HepG2 (cell line): ENCODE measurements around the gene CAGE1. TPM values are rescaled to one million over a fixed set of nuclear protein-coding genes. Genes with fewer than 3 reads are reported as not detected.

Experiments
- ARNT2 ChIP-seq: sonication (generic); formaldehyde crosslinking; IDR thresholded peaks from 2 replicates; pipeline ENCODE4 v1.8.0; 2022; ENCODE audit warnings: mild to moderate bottlenecking, low read depth, missing genetic modification reagents, moderate library complexity
- EEA1 ChIP-seq: sonication (generic); formaldehyde crosslinking; IDR thresholded peaks from 2 replicates; pipeline ENCODE4 v1.5.1; 2020; ENCODE audit warnings: mild to moderate bottlenecking, missing genetic modification reagents, borderline replicate concordance
- FOXP4 ChIP-seq: sonication (generic); formaldehyde crosslinking; IDR thresholded peaks from 2 replicates; pipeline ENCODE4 v1.4.0; 2020; ENCODE audit warnings: missing genetic modification reagents
- HBP1 ChIP-seq: IDR thresholded peaks from 2 replicates; pipeline ENCODE4 v1.6.1; 2016; ENCODE audit warnings: low read depth, control low read depth
- MEIS1 ChIP-seq: sonication (generic); formaldehyde crosslinking; IDR thresholded peaks from 2 replicates; pipeline ENCODE4 v1.9.0; 2021; ENCODE audit warnings: mild to moderate bottlenecking, missing genetic modification reagents, moderate library complexity, borderline replicate concordance
- NKX3-1 ChIP-seq: sonication (generic); formaldehyde crosslinking; IDR thresholded peaks from 2 replicates; pipeline ENCODE4 v1.5.0; 2020; ENCODE audit warnings: missing genetic modification reagents
- SIN3B ChIP-seq: fragments of 150-350 bp; IDR thresholded peaks from 2 replicates; pipeline ENCODE4 v1.6.1; 2014; ENCODE audit warnings: low read length
- SP5 ChIP-seq: IDR thresholded peaks from 2 replicates; pipeline ENCODE4 v1.6.1; 2016; ENCODE audit warnings: low read depth, borderline replicate concordance
- ZIK1 ChIP-seq: sonication (generic); formaldehyde crosslinking; IDR thresholded peaks from 2 replicates; pipeline ENCODE4 v1.5.0; 2020; ENCODE audit warnings: mild to moderate bottlenecking, low read depth, missing genetic modification reagents, borderline replicate concordance
- ZNF3 ChIP-seq: IDR thresholded peaks from 2 replicates; pipeline ENCODE4 v1.7.0; 2017; ENCODE audit warnings: inconsistent platforms
- ZNF7 ChIP-seq: IDR thresholded peaks from 2 replicates; pipeline ENCODE4 v1.6.1; 2016; ENCODE audit warnings: missing biosample characterization, missing genetic modification reagents
- polyA plus RNA-seq, 8 experiments: library from polyadenylated mRNA; depleted of rRNA in 3 of 8; stranded (reverse) in 7 of 8; unstranded in 1 of 8; fragments of >200 nt; fragmentation: Illumina TruSeq in 4 of 8; extraction: Trizol in 4 of 8; gene quantifications; 2 replicates each; pipeline versions ENCODE4 v1.2.1 to v1.2.3, GENCODE V29; 2011 to 2016; ENCODE audit warnings: low read depth in 4 of 8, missing spikeins in 1 of 8, mixed read lengths in 1 of 8; ENCODE audit not compliant: insufficient read depth in 1 of 8
- total RNA-seq, 5 experiments: library from RNA; depleted of rRNA; stranded (reverse); fragments of >200 nt; fragmentation: Illumina TruSeq; extraction: Trizol; gene quantifications; 2 replicates each; pipeline ENCODE4 v1.2.3, GENCODE V29; 2016; ENCODE audit warnings: low read depth in 1 of 5
- TF ChIP-seq, protein P1 (sequence below): sonication (generic); formaldehyde crosslinking; IDR thresholded peaks from 2 replicates; pipeline ENCODE4 v1.4.0; 2020; ENCODE audit warnings: mild to moderate bottlenecking, missing genetic modification reagents
- TF ChIP-seq, protein P2 (sequence below): sonication (generic); formaldehyde crosslinking; IDR thresholded peaks from 2 replicates; pipeline ENCODE4 v1.5.0; 2020; ENCODE audit warnings: missing genetic modification reagents
- TF ChIP-seq, protein P3 (sequence below): sonication (generic); formaldehyde crosslinking; IDR thresholded peaks from 2 replicates; pipeline ENCODE4 v1.4.0; 2020; ENCODE audit warnings: missing genetic modification reagents

CAGE1 gene
- total and polyA plus RNA-seq, 2 of the 13 experiments (the other 11 are each of a cell fraction or from before 2014, with no cell fraction given), result 0.03 to 0.15 TPM

DNA sequence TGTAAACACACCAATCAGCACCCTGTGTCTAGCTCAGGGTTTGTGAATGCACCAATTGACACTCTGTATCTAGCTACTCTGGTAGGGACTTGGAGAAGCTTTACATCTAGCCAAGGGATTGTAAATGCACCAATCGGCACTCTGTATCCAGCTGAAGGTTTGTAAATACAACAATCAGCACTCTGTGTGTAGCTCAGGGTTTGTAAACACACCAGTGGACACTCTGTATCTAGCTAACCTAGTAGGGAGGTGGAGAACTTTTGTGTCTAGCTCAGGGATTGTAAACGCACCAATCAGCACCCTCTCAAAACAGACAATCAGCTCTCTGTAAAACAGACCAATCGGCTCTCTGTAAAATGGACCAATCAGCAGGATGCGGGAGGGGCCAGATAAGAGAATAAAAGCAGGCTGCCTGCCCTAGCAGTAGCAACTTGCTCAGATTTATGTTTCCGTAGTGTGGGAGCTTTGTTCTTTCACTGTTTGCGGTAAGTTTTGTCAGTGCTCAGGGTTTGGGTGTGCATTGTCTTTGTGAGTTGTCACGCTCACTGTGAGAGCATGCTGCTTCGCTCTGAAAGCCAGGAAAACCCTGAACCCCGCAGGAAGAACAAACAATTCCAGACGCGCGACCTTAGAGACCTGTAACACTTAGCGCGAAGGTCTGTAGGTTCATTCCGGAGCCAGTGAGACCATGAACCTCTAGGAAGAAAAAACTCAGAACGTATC is 37.1 kb upstream of the CAGE1 start (continued):
- TF ChIP-seq, protein P1, sequence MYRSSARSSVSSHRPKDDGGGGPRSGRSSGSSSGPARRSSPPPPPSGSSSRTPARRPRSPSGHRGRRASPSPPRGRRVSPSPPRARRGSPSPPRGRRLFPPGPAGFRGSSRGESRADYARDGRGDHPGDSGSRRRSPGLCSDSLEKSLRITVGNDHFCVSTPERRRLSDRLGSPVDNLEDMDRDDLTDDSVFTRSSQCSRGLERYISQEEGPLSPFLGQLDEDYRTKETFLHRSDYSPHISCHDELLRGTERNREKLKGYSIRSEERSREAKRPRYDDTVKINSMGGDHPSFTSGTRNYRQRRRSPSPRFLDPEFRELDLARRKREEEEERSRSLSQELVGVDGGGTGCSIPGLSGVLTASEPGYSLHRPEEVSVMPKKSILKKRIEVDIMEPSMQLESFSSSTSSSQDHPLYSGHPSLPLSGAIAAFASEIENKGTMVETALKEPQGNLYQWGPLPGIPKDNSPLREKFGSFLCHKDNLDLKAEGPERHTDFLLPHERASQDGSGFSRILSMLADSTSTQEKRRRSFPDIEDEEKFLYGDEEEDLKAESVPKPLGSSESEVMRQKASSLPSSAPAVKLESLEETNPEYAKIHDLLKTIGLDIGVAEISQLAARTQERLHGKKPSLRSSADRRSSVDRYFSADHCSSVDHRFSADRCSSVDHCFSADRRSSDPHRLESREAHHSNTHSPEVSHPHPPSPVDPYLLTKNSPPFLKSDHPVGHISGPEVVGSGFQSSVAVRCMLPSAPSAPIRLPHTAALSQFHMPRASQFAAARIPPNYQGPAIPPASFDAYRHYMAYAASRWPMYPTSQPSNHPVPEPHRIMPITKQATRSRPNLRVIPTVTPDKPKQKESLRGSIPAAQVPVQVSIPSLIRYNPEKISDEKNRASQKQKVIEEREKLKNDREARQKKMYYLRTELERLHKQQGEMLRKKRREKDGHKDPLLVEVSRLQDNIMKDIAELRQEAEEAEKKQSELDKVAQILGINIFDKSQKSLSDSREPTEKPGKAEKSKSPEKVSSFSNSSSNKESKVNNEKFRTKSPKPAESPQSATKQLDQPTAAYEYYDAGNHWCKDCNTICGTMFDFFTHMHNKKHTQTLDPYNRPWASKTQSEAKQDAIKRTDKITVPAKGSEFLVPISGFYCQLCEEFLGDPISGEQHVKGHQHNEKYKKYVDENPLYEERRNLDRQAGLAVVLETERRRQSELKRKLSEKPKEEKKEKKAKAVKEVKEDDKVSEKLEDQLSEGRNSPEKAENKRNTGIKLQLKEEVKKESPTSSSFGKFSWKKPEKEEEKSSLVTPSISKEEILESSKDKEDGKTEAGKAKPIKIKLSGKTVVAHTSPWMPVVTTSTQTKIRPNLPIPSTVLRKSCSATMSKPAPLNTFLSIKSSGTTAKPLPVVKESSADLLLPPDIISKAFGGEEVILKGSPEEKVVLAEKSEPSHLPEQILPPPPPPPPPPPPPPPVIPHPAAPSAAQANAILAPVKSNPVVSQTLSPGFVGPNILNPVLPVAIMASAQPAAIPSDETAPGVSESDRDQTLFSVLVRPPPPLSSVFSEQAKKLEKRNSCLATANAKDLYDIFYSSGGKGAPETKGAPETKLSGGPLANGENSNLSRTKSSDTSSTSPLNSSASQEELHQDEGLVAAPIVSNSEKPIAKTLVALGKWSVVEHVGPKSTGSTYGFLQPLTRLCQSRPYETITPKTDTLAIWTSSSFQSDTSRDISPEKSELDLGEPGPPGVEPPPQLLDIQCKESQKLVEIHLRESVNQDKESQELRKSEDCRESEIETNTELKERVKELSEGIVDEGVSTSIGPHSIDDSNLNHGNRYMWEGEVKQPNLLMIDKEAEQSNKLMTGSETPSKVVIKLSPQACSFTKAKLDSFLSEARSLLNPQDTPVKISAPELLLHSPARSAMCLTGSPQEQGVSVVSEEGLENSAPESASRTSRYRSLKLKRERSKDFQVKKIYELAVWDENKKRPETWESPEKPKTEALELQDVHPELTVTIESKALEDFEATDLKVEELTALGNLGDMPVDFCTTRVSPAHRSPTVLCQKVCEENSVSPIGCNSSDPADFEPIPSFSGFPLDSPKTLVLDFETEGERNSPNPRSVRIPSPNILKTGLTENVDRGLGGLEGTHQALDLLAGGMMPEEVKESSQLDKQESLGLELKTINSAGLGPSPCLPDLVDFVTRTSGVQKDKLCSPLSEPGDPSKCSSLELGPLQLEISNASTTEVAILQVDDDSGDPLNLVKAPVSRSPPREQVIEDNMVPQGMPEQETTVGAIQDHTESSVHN, result no peak
- TF ChIP-seq, protein P2, sequence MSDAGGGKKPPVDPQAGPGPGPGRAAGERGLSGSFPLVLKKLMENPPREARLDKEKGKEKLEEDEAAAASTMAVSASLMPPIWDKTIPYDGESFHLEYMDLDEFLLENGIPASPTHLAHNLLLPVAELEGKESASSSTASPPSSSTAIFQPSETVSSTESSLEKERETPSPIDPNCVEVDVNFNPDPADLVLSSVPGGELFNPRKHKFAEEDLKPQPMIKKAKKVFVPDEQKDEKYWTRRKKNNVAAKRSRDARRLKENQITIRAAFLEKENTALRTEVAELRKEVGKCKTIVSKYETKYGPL (CRISPR knock-in tag), result no peak
- TF ChIP-seq ZNF3 (CRISPR knock-in tag) (no peak), ARNT2 (CRISPR knock-in tag) (0 out of 2 replicates have a peak, but pooled peaks have one; percentile 59), SP5 (CRISPR knock-in tag) (peak; percentile 48; the same call in 1 of the 2 replicates), ZIK1 (no peak), SIN3B (no peak), HBP1 (CRISPR knock-in tag) (0 out of 2 replicates have a peak, but pooled peaks have one; percentile 50), MEIS1 (CRISPR knock-in tag) (no peak), FOXP4 (CRISPR knock-in tag) (no peak; the same call in 1 of the 2 replicates), NKX3-1 (CRISPR knock-in tag) (no peak), ZNF7 (CRISPR knock-in tag) (no peak), EEA1 (no peak)
- TF ChIP-seq, protein P3, sequence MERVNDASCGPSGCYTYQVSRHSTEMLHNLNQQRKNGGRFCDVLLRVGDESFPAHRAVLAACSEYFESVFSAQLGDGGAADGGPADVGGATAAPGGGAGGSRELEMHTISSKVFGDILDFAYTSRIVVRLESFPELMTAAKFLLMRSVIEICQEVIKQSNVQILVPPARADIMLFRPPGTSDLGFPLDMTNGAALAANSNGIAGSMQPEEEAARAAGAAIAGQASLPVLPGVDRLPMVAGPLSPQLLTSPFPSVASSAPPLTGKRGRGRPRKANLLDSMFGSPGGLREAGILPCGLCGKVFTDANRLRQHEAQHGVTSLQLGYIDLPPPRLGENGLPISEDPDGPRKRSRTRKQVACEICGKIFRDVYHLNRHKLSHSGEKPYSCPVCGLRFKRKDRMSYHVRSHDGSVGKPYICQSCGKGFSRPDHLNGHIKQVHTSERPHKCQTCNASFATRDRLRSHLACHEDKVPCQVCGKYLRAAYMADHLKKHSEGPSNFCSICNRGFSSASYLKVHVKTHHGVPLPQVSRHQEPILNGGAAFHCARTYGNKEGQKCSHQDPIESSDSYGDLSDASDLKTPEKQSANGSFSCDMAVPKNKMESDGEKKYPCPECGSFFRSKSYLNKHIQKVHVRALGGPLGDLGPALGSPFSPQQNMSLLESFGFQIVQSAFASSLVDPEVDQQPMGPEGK (CRISPR knock-in tag), result peak; percentile 54
